HG02610 (cell line): ENCODE measurements around the gene TMED4.
"Not testable (repeated sequence)": the region's sequence is repeated elsewhere in the genome, so short reads cannot be mapped to it uniquely, and the experiment has no call there.

ENCODE experiments used
- ATAC-seq: cut with Tn5 transposase; IDR thresholded peaks from one replicate; pipeline ENCODE4 v1.9.1; 2021; ENCODE audit warnings: mild to moderate bottlenecking, moderate library complexity; ENCODE audit not compliant: unreplicated experiment

Gene TMED4

DNA sequence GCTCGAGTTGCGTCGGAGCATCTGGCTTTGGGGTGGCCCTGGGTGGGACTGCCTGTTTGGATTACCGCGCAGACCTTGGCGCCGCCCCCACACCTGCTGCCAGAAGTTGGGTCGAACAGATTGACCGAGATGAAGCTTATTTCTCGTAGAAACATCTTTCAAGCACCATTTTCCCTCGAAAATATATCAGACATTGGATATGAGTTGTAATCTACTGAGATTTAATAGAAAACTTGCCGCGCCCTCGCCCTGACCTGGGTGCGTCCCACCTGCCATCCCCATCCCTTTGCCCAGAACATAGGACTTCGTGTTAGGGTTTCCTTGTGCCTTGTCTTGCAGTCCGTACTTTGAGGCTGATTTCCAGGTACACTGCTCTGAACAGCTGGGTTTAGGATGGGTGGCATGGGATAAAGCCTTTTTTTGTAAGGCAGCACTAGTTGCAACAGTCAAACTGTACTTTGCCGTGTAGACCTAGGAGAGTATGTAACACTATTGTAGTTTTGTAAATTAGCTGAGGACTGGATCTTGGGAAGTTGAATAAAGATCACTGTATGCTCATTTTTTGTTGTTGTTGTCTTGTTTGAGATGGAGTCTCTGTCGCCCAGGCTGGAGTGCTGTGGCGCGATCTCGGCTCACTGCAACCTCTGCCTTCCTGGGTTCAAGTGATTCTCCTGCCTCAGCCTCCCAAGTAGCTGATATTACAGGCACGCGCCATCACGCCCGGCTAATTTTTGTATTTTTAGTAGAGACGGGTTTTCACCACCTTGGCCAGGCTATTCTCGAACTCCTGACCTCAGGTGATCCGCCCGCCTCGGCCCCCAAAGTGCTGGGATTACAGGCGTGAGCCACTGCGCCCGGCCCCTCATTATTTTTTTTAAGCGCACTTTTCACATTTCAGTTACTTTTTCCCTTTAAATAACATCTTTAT is 25.4 kb upstream of the TMED4 start:
- ATAC-seq = no peak

DNA sequence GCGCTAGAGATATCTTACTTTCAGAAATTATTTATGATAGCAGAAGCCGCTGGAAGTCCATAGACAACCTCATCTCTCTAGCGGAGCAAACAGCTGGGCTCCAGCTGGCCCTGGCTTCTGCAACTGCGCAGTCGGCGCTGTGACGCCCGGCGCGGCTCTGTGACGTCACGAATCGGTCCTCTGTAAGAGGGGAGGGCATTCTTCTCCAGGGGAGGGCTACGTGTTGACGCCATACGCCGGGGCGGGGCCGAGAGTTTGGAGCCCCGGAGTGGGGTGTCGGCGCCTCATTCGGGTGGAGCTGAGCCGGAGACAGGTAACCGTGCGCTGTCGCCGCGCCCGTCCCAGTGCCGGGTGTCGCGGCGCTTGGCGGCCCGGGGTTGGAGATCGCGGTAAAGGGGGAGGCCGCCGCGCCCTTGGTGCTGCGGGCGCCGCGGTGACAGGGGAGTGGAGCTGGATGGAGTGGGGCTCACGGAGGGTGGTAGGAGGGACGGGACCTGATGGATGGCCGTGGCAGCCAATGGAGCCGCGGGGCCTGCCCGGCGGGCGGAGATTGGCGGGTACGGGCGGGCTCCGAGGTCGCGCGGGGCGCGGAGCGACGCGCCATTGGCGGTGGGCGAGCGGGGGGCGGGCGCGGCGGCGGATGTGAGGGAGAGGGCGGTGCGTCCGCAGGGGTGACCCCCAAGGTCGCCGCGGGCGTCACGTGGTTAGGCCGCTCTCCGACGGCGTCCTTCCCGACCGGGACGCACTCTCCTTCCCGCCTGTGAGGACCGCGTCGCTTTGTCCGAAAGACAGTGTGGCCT is 24.5 kb upstream of the TMED4 start, which contains the start of gene OGDH:
OGDH (plus strand) TSS at position 287 of the 800 bp plus-strand sequence. CDS start 17,717 bp downstream, outside the sequence.
- peak; percentile 95 for ATAC-seq

DNA sequence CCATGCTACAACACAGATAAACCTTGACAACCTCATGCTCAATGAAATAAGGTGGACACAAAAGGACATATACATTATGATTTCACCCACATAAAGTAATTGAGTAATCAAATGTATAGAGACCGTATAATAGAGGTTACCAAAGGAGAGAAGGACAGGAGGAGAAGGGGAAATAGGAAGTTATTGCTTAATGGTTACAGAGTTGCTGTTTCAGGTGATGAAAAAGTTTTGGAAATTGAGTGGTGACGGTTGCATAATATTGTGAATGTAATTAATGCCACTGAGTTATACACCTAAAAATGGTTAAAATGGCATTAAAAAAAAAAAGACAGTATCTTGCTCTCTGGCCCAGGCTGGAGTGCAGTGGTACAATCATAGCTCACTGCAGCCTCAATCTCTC is 22.9 kb upstream of the TMED4 start:
- no peak for ATAC-seq

DNA sequence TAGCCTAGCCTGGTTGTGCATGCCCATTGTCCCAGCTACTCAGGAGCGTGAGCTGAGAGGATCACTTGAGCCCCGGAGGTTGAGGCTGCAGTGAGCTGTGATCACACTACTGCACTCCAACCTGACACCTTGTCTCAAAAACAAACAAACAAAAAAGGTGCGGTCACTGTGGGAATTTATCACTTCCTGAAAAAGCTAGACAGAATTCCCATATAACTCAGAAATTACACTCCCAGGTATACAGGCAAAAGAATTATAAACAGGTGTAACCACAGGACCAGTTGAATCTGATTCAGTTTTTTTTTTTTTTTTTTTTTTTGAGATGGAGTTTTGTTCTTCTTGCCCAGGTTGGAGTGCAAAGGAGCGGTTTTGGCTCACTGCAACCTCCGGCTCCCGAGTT is 21.2 kb upstream of the TMED4 start:
- ATAC-seq = no peak

DNA sequence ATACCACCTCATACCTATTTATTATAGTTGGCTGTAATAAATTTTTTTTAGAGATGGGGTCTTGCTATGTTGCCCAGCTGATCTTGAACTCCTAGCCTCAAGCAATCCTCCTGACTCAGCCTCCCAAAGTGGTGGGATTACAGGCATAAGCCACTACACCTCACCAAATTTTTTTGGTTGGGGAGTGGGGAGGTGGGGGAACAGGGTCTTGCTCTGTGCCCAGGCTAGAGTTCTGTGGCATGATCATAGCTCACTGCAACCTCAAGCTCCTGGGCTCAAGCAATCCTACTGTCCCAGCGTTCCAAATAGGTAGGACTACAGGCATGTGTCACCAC is 20.5 kb upstream of the TMED4 start:
- no peak for ATAC-seq

DNA sequence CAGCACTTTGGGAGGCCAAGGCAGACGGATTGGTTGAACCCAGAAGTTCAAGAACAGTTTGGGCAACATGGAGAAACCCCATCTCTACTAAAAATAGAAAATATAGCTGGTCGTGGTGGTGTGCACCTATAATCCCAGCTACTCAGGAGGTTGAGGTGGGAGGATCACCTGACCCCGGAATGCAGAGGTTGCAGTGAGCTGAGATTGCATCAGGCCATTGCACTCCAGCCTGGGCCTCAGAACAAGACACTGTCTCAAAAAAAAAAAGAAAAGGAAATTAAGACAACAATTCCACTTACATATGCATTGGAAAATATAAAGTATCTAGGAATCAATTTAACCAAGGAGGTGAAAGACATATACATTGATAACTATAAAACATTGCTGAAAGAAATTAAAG is 17.2 kb upstream of the TMED4 start:
- no peak for ATAC-seq

DNA sequence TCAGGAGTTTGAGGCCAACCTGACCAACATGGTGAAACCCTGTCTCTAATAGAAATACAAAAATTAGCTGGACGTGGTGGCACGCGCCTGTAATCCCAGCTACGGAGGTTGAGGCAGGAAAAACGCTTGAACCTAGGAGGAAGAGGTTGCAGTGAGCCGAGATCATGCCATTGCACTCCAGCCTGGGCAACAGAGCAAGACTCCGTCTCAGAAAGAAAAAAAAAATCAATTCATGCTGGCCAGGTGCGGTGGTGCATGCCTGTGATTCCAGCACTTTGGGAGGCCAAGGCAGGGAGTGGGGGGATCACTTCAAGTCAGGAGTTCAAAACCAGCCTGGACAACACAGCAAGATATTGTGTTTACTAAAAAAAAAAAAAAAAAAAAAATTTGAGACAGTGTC is 15.2 kb upstream of the TMED4 start:
- ATAC-seq = not testable (repeated sequence)

GRCh38 chr7:44595934-44596635 is 14.1 kb upstream of the TMED4 start:
- ATAC-seq = no peak

DNA sequence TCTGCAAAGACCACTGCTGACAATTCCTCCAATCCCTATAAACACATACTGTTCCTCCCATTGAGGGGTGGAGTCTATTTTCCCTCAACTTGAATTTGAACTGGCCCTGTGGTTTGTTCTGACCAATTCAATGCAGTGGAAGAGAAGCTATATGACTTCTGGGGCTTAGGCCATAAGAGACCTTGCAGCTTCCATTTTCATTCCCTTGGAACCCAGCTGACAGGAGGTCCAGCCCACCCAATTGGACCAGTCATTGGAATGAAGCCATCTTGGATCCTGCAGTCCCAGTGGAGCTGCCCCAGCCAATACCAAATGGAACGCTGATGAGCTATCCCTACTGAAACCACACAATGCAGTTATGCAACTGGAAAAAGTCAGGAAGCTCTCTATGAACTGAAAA is 8.9 kb upstream of the TMED4 start:
- no peak for ATAC-seq

GRCh38 chr7:44587843-44588711 is 6.0 kb upstream of the TMED4 start:
- ATAC-seq = no peak

GRCh38 chr7:44583146-44583865 is 1.3 kb upstream of the TMED4 start:
- ATAC-seq = no peak

- ATAC-seq = peak; percentile 27
Measured at GRCh38 chr7:44580945-44581878, 819 bp downstream of the TMED4 start.

GRCh38 chr7:44576228-44576627 is 5.8 kb downstream of the TMED4 start:
- no peak for ATAC-seq

- no peak for ATAC-seq
Measured at GRCh38 chr7:44575054-44575453, 7.0 kb downstream of the TMED4 start.

DNA sequence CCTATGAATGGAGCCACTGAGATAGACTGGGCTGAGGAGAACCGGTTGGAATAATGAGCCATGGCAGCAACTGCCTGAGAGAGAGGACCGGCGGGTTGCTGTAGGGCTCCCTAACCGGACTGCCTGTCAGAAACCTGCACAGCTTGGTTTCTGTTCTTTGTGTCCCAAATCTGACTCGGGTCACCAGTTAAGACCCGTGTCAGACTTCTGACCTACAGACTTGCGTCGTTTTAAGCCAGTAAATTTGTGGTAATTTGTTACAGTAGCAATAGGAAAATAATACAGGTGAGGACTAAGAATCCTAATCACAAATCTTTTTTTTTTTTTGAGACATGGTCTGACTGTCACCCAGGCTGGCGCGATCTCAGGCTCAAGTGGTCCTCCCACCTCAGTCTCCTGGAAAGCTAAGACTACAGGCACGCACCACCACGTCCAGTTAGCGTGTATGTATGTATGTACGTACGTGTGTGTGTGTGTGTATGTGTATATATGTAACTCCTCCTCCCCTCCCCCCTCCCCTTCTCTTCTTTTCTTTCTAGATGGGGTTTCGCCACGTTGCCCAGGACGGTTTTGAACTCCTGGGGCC is 7.7 kb downstream of the TMED4 start:
- ATAC-seq = no peak

GRCh38 chr7:44573464-44574286 is 8.4 kb downstream of the TMED4 start, which contains the start of gene DDX56:
TSS of gene DDX56 (minus strand) at chr7:44573908. CDS start at chr7:44573895, 13 bp downstream.
- ATAC-seq = peak; percentile 88

- no peak for ATAC-seq
Measured at GRCh38 chr7:44572771-44573170, 9.3 kb downstream of the TMED4 start.
